Femur (tissue), 1 donor: ENCODE measurements around the gene RGS11.
A peak's percentile ranks its signal among the peaks of the same experiment; 100 is the strongest.
"Not testable (repeated sequence)": the region's sequence is repeated elsewhere in the genome, so short reads cannot be mapped to it uniquely, and the experiment has no call there.

Experiments
- DNase-seq: peaks from one replicate; pipeline ENCODE4 v3.0.0-alpha.2; 2017

Gene RGS11

GRCh38 chr16:261031-261691, 14.6 kb downstream of the RGS11 start:
- DNase-seq: no peak

- DNase-seq: no peak
Observed at GRCh38 chr16:260326-260725, 15.4 kb downstream of the RGS11 start.

- DNase-seq: no peak
Observed at GRCh38 chr16:259814-260253, 15.9 kb downstream of the RGS11 start.

- DNase-seq: no peak
Observed at GRCh38 chr16:259226-259625, 16.5 kb downstream of the RGS11 start.

- not testable (repeated sequence) for DNase-seq
Observed at GRCh38 chr16:258091-258490, 17.7 kb downstream of the RGS11 start.

GRCh38 chr16:255183-255582, 20.6 kb downstream of the RGS11 start:
- no peak for DNase-seq

- no peak for DNase-seq
Observed at GRCh38 chr16:254461-254860, 21.3 kb downstream of the RGS11 start.

- DNase-seq: no peak
Observed at GRCh38 chr16:253833-254232, 21.9 kb downstream of the RGS11 start.

- DNase-seq: no peak
Observed at GRCh38 chr16:252366-253337, 23.1 kb downstream of the RGS11 start.

GRCh38 chr16:249431-249830, 26.3 kb downstream of the RGS11 start:
- DNase-seq: no peak

GRCh38 chr16:247027-247426, 28.7 kb downstream of the RGS11 start:
- no peak for DNase-seq

- DNase-seq: no peak
Observed at GRCh38 chr16:245105-245504, 30.6 kb downstream of the RGS11 start.

- no peak for DNase-seq
Observed at GRCh38 chr16:243348-243747, 32.4 kb downstream of the RGS11 start.

- no peak for DNase-seq
Observed at GRCh38 chr16:242281-242680, 33.5 kb downstream of the RGS11 start.

- no peak for DNase-seq
Observed at GRCh38 chr16:240559-240958, 35.2 kb downstream of the RGS11 start.

GRCh38 chr16:239948-240277, 35.8 kb downstream of the RGS11 start:
- no peak for DNase-seq

GRCh38 chr16:234468-235305, 41.1 kb downstream of the RGS11 start, which contains the start of gene FAM234A:
Gene FAM234A (plus strand): TSS chr16:234821. CDS start chr16:254414, 19,593 bp downstream.
- peak; percentile 95 for DNase-seq

- no peak for DNase-seq
Observed at GRCh38 chr16:230949-231348, 44.8 kb downstream of the RGS11 start.

GRCh38 chr16:230351-230750, 45.4 kb downstream of the RGS11 start:
- not testable (repeated sequence) for DNase-seq

- no peak for DNase-seq
Observed at GRCh38 chr16:229731-230281, 45.9 kb downstream of the RGS11 start.

- peak; percentile 93 for DNase-seq
Observed at GRCh38 chr16:228852-229730, 46.7 kb downstream of the RGS11 start, which contains the start of gene LUC7L. Gene LUC7L (minus strand): TSS chr16:229449. CDS start chr16:229339, 110 bp downstream.
